ENCODE results near the gene EOMES.

Gene EOMES

GRCh38 chr3:27715454-27715806, 6.7 kb downstream of the EOMES start:
- H4K20me1 ChIP-seq (ENCODE audit: control insufficient read depth, insufficient read depth, low read depth, low read length): no peaks in the 10 kb centered on the region
- H3K9me3 ChIP-seq (ENCODE audit: control insufficient read depth, insufficient read depth, low read length): no peaks in the 10 kb centered on the region
- no peak overlapping the region for H3K4me2 ChIP-seq (ENCODE audit: low read length)
- H3K4me1 ChIP-seq (ENCODE audit: control insufficient read depth, low read length): no peaks in the 10 kb centered on the region
- H3K4me3 ChIP-seq (ENCODE audit: low read length): no peak overlapping the region
- peaks cover 37% of the 10 kb centered on the region for H3K27me3 ChIP-seq (ENCODE audit: control insufficient read depth, low read length)
- TF ChIP-seq CTCF (IDR thresholded peaks at IDR 0.05; ENCODE audit: low read depth, low read length, poor library complexity, severe bottlenecking) (no peak), EZH2phosphoT487 (IDR thresholded peaks at IDR 0.05; ENCODE audit: borderline replicate concordance, low read length) (no peak)
- no peaks in the 10 kb centered on the region for H3K79me2 ChIP-seq (ENCODE audit: control insufficient read depth, low read length)
- no peaks in the 10 kb centered on the region for H3K36me3 ChIP-seq (ENCODE audit: control insufficient read depth, low read length)
- no peaks in the 10 kb centered on the region for H3F3A ChIP-seq (ENCODE audit: control insufficient read depth, insufficient read depth)
- H3K27ac ChIP-seq (ENCODE audit: low read depth, low read length): no peak overlapping the region
- no peaks in the 10 kb centered on the region for H3K9me2 ChIP-seq (replicated peaks; ENCODE audit: control insufficient read depth, low read length)

- TF ChIP-seq CTCF (IDR thresholded peaks at IDR 0.05; ENCODE audit: low read depth, low read length, poor library complexity, severe bottlenecking) (no peak), EZH2phosphoT487 (IDR thresholded peaks at IDR 0.05; ENCODE audit: borderline replicate concordance, low read length) (no peak; the same call in 1 of the 2 replicates)
- H4K20me1 ChIP-seq (ENCODE audit: control insufficient read depth, insufficient read depth, low read depth, low read length): no peaks in the 10 kb centered on the region
- no peaks in the 10 kb centered on the region for H3K9me2 ChIP-seq (replicated peaks; ENCODE audit: control insufficient read depth, low read length)
- peaks cover 37% of the 10 kb centered on the region for H3K27me3 ChIP-seq (ENCODE audit: control insufficient read depth, low read length)
- no peak overlapping the region for H3K27ac ChIP-seq (ENCODE audit: low read depth, low read length)
- H3F3A ChIP-seq (ENCODE audit: control insufficient read depth, insufficient read depth): no peaks in the 10 kb centered on the region
- no peaks in the 10 kb centered on the region for H3K79me2 ChIP-seq (ENCODE audit: control insufficient read depth, low read length)
- H3K4me2 ChIP-seq (ENCODE audit: low read length): no peak overlapping the region
- H3K4me1 ChIP-seq (ENCODE audit: control insufficient read depth, low read length): no peaks in the 10 kb centered on the region
- no peaks in the 10 kb centered on the region for H3K36me3 ChIP-seq (ENCODE audit: control insufficient read depth, low read length)
- no peaks in the 10 kb centered on the region for H3K9me3 ChIP-seq (ENCODE audit: control insufficient read depth, insufficient read depth, low read length)
- H3K4me3 ChIP-seq (ENCODE audit: low read length): no peak overlapping the region
These were observed 7.2 kb downstream of the EOMES start for GRCh38 chr3:27714692-27715453.

- Histone ChIP-seq H3K9me3 (ENCODE audit: control insufficient read depth, insufficient read depth, low read length) (no peaks in the 10 kb centered on the region), H3K4me2 (ENCODE audit: low read length) (no peak overlapping the region), H3K4me1 (ENCODE audit: control insufficient read depth, low read length) (no peaks in the 10 kb centered on the region)
These were observed 8.0 kb downstream of the EOMES start for GRCh38 chr3:27714146-27714526.

More at GRCh38 chr3:27714146-27714526, 8.0 kb downstream of the EOMES start:
- no peak overlapping the region for H3K4me3 ChIP-seq (ENCODE audit: low read length)
- no peaks in the 10 kb centered on the region for H3K9me2 ChIP-seq (replicated peaks; ENCODE audit: control insufficient read depth, low read length)
- no peak overlapping the region for H3K27ac ChIP-seq (ENCODE audit: low read depth, low read length)
- H3K27me3 ChIP-seq (ENCODE audit: control insufficient read depth, low read length): peaks cover 36% of the 10 kb centered on the region
- no peaks in the 10 kb centered on the region for H3K36me3 ChIP-seq (ENCODE audit: control insufficient read depth, low read length)
- no peak for TF ChIP-seq EZH2phosphoT487 (IDR thresholded peaks at IDR 0.05; ENCODE audit: borderline replicate concordance, low read length)
- TF ChIP-seq CTCF (IDR thresholded peaks at IDR 0.05; ENCODE audit: low read depth, low read length, poor library complexity, severe bottlenecking): no peak
- H4K20me1 ChIP-seq (ENCODE audit: control insufficient read depth, insufficient read depth, low read depth, low read length): no peaks in the 10 kb centered on the region
- no peaks in the 10 kb centered on the region for H3F3A ChIP-seq (ENCODE audit: control insufficient read depth, insufficient read depth)
- no peaks in the 10 kb centered on the region for H3K79me2 ChIP-seq (ENCODE audit: control insufficient read depth, low read length)

All from DOHH2 (cell line).